HTR-8/SVneo (cell line): ENCODE results near the gene SCPEP1.

Experiments
- DNase-seq: peaks from one replicate; pipeline ENCODE4 v3.0.0; 2011; ENCODE audit warnings: low spot score, mixed read lengths; ENCODE audit not compliant: insufficient read length
- FAIRE-seq: peaks from 2 replicates; lab custom pipeline; 2011; peaks lifted over from hg19 to GRCh38; lab: Jason Lieb, UNC

The SCPEP1 gene

GRCh38 chr17:56994009-56994792, 16.3 kb downstream of the SCPEP1 start:
- FAIRE-seq (peak; percentile 13), DNase-seq (no peak)

DNA sequence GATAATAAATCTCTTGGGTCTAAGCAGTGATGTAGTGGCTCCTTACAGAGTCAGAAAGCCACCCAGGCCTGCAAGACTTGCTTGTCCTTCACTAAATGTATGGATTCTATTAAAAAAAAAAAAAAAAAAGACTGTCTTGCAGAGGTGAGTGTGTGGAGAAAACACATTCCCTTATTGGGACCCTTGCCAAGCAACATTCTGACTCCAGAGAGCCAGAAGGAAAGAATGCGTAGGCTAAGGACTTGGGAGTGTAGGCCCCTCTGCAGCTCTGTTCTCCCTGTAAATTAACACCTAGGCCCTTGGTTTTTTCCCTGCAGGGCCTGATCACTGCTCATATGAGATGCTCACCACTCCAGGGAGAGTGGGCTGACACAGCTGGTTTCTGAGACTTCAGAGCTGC, 17.8 kb downstream of the SCPEP1 start:
- DNase-seq (no peak), FAIRE-seq (no peak)

DNA sequence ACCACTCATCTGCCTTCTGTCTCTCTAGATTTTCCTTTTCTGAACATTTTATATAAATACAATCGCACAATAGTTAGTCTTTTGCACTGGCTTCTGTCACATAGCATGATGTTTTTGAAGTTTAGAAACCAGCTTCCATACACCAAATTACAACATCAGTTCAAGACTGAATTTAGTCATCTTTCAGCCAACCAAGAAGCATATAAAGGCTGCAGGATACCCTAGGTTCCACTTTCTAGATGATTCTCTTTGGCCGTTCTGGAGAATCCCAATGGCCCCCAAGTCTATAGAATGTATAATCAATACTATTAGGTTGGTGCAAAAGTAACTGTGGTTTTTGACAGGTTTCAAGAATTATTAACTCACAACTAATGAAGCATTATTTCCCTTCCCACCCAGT, 19.4 kb downstream of the SCPEP1 start:
- DNase-seq (no peak), FAIRE-seq (no peak)

DNA sequence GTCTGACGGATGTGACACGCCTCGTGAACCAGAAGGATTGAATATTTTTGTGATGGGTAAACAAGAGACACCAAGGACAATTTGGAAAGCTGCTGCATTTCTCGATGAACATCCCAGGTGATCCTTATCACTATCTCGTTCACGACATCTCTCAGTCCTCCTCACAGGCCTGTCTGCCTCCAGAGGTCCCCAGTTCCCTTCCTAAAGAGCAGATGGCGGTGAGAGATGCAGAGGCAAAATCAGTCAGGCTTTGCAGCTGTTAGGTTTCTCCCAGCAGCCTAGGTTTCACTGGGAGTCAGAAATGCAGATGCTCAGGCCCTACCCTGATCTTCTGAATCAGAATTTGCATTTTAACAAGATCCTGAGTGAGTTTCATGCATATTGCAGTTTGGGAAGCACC, 23.6 kb downstream of the SCPEP1 start:
- FAIRE-seq (no peak), DNase-seq (no peak)

GRCh38 chr17:57002904-57003303, 25.0 kb downstream of the SCPEP1 start:
- DNase-seq (no peak), FAIRE-seq (no peak)

DNA sequence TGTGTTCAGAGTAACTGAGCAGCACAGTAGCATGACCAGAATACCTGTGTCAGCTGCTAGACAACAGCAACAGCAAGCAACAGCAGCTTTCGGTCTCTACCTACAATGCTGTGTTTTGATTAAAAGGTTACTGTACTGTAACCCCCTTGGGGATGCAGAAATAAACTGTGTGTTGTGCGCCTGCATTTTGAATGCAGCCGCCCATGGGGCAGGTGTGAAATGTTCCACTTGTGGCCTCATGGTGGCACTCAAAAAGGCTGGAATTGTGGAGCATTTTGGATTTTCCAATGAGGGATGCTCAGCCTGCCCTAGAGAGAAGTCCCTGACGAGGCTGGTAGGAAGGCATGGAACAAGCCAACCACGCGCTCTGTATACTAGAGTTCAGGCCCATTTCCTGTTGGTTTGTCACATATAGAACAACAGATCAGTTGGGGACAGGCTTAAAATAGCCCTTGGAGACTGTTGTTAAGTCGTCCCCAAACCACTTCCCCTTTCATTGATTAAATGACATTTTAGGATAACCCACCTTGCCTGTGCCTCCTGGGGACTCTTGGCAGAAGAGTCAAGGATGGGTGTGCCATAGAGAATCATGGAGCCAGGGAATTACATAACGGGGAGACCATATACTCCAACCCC, 27.1 kb downstream of the SCPEP1 start:
- no peak for DNase-seq
- FAIRE-seq: peak; percentile 63

DNA sequence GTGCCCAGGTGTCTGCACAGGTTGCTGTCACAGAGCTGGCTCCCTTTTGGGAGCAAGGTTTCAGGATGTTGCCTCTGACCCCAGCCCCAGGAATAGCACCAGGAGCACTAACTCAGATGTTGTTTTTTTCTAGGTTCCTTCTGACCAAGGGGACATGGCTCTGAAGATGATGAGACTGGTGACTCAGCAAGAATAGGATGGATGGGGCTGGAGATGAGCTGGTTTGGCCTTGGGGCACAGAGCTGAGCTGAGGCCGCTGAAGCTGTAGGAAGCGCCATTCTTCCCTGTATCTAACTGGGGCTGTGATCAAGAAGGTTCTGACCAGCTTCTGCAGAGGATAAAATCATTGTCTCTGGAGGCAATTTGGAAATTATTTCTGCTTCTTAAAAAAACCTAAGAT, 28.1 kb downstream of the SCPEP1 start:
- DNase-seq: no peak
- FAIRE-seq: no peak

DNA sequence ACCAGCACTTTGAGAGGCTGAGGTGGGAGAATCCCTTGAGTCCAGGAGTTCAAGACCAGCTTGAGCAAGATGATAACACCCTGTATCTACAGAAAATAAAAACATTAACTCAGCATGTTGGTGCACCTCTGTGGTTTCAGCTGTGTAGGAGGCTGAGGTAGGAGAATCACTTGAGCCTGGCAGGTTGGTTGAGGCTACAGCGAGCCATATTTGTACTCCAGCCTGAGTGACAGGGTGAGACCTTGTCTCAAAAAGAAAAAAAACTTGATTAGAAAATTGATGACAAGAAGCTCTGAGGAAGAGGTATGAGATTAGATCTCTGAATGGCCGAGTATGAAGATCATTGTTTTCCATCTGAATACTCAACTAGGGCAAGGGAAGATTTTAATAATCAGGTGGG, 31.0 kb downstream of the SCPEP1 start:
- DNase-seq (no peak), FAIRE-seq (no peak)

- DNase-seq: peak; percentile 86
Measured at GRCh38 chr17:57009737-57010445, 32.0 kb downstream of the SCPEP1 start.

DNA sequence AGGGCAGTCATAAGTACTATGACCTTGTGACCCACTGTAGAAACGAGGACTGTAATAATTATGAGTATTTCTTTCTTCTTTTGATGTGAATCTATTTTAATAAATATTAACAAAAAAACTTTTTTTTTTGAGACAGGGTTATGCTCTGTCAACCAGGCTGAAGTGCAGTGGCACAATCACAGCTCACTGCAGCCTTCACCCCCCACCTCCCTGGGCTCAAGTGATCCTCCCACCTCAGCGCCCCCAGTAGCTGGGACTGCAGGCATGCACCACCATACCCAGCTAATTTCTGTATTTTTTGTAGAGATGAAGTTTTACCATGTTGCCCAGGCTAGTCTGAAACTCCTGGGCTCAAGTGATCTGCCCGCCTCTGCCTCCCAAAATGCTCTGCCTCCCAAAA, 32.6 kb downstream of the SCPEP1 start:
- no peak for FAIRE-seq
- no peak for DNase-seq

More at GRCh38 chr17:57009737-57010445, 32.0 kb downstream of the SCPEP1 start:
- peak; percentile 95 for FAIRE-seq

DNA sequence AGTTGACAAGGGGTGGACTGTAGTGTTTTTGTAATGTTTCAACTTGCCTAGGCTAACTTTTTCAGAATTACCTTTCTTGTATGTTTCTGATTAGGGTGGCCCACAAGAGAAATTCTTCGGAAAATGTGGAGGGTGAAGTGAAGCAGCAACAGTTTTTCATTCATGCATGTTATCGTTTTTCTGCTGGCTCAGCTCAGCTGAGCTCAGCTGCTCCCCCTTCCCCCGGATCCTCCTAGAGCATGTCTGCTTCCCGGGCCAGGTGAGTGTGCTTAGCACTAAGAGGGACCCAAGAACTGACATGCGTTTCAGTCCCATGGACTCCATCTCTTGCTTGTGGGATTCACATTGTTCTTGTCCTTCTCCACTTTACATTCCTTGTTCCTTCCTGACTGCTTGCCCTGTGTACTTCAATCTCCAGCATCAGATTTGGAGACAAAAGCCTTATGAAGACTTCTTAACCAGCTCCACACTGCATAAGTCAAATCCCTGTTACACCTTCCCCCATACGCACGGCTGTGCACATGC, 33.6 kb downstream of the SCPEP1 start:
- DNase-seq: no peak
- peak; percentile 9 for FAIRE-seq

DNA sequence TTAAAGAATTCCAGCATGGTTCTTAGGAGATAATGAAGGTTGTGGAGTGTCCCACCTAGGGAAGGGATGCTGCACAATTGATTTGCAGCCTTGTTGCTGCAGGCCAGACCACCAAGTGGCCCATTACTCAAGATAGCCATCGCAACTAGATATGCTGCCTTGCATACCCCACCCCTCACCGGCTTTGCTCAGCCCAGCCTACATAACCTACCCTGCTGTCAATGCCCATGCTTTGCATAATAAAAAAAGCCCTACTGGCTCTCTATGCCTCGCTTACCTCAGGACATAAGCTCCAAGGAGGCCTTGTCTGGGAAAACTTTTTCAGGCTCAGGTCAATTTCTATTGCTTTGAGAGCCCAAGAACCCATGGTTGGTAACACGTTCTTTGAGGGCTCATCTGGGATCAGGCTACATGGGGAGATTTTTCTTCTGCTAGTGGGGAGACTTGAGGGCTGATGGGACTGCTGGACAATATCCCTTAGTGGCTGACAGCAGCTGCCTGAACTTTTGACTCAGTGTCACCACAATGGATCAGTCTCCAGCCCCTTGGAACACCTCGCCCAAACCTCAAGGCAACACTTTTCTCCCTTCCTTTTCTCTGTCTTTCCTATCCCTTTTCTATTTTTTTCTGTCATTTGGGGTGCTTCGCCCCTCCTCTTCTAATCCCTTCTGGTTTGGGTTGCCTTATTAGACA, 38.3 kb downstream of the SCPEP1 start:
- no peak for DNase-seq
- FAIRE-seq: no peak

DNA sequence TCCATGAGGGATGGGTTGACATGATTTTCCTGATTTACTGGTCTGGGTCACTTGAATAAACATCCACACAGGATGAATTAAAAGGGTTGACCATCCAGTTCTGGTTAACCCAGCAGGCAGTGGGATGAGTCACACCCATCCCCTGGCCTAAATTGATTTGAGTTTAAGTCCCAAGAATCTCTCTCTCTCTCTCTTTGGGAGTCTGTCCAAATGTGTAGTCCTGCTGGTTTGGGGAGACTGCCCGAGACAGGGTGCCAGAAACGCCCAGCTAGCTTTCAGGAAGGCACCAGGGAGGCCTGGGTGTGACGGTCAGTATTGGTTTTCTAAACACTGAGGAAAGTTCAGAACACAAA, 38.8 kb downstream of the SCPEP1 start:
- FAIRE-seq (no peak), DNase-seq (no peak)

GRCh38 chr17:57017625-57018024, 39.7 kb downstream of the SCPEP1 start:
- FAIRE-seq (no peak), DNase-seq (no peak)

DNA sequence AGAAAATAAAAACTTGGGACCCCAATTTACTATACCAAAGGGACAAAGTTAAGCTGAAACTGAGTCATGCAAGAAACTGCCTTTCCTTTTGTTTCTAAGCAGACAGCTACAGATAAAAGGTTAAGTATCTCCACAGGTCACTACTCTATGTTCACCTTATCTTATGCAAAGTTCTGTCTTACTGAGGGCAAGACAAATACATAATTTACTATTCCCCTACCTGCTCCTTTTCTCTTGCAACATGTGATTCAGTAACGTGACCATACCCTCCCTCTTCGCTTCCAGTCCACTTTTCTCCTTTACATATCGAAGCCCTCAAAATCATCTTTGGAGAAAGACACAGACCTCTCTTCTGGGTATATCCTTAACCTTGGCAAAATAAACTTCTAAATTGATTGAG, 42.3 kb downstream of the SCPEP1 start:
- no peak for DNase-seq
- no peak for FAIRE-seq

- FAIRE-seq (no peak), DNase-seq (no peak)
Measured at GRCh38 chr17:57021226-57021940, 43.5 kb downstream of the SCPEP1 start.

- DNase-seq: no peak
- no peak for FAIRE-seq
Measured at GRCh38 chr17:57025876-57026275, 47.9 kb downstream of the SCPEP1 start.

GRCh38 chr17:57027852-57028251, 49.9 kb downstream of the SCPEP1 start:
- FAIRE-seq: no peak
- DNase-seq: no peak

DNA sequence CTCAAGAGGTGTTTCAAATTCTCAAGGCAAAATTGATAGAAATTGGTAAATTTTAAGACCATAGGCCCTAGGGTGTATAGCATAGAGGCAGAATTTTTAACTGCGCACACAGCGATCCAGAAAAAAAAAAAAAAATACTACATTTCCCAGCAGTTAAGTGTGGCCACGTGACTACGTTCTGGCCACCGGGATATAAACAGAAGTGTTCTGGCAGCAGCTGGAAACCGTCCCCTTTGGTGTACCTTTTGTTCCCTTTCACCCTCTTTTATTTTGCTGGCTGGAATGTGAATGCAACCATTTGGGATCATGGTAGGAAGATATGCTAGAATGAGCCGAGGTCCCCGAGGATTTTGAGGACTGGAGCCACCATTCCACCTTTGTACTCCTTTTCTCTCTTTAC, 54.4 kb downstream of the SCPEP1 start:
- FAIRE-seq (peak; percentile 33), DNase-seq (no peak)

DNA sequence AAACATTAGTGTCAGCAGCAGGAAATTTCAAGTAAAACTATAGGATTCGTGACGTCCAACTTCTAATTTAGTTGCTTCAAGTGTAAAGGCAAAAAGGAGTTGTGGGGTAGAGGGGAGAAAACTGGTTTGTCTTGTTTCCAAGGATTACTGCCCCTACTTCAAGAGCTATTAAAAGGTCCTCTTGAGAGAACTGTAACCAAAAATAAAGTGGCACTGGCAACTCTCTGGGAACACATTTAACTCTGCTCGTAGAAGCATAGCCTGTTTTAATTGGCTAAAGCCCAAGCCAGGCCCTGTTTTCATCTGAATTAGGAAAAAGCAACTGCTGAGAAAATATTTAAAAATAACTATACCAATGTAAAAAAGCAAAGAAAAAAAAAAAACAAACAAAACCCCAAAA, 55.4 kb downstream of the SCPEP1 start:
- no peak for DNase-seq
- no peak for FAIRE-seq
